DND-41 (cell line): ENCODE results near the gene RALGPS1.

Experiments
- ATAC-seq: fragments of 200-7000 bp; cut with Tn5 transposase; 3 replicates; pipeline ENCODE4 v1.9.1; 2021; ENCODE audit warnings: low read depth; ENCODE audit not compliant: insufficient read depth
- DNase-seq: peaks from one replicate; pipeline ENCODE4 v3.0.0-alpha.2; 2020
- H2AFZ ChIP-seq: 2 replicates; pipeline ENCODE4 v1.6.0; 2012; ENCODE audit warnings: low read depth, low read length
- H3K27ac ChIP-seq: 2 replicates; pipeline ENCODE4 v1.5.1; 2012; ENCODE audit warnings: low read length, inconsistent platforms
- H3K27me3 ChIP-seq: fragments of 200-600 bp; sonication (generic); 2 replicates; pipeline ENCODE4 v1.6.0; 2012; ENCODE audit warnings: low read length, mild to moderate bottlenecking, inconsistent platforms; ENCODE audit not compliant: insufficient read depth, poor library complexity
- H3K36me3 ChIP-seq: 2 replicates; pipeline ENCODE4 v1.5.1; 2012; ENCODE audit warnings: low read length, inconsistent platforms; ENCODE audit not compliant: insufficient read depth
- H3K4me1 ChIP-seq: 2 replicates; pipeline ENCODE4 v1.5.1; 2012; ENCODE audit warnings: mild to moderate bottlenecking, low read length; ENCODE audit not compliant: insufficient read depth
- H3K4me2 ChIP-seq: 2 replicates; pipeline ENCODE4 v1.6.0; 2012; ENCODE audit warnings: mild to moderate bottlenecking, moderate library complexity, low read length, inconsistent platforms; ENCODE audit not compliant: insufficient read depth
- H3K4me3 ChIP-seq, 2 experiments: fragments of 200-600 bp in 1 of 2; shearing (Covaris generic) in 1 of 2; 2 replicates each; pipeline ENCODE4 v1.5.1; 2012 to 2016; ENCODE audit warnings: inconsistent platforms in 2 of 2, low read length in 2 of 2, mild to moderate bottlenecking in 2 of 2, low read depth in 1 of 2, moderate library complexity in 1 of 2
- H3K79me2 ChIP-seq: 2 replicates; pipeline ENCODE4 v1.6.0; 2012; ENCODE audit warnings: low read length, inconsistent platforms; ENCODE audit not compliant: insufficient read depth
- H3K9ac ChIP-seq: 2 replicates; pipeline ENCODE4 v1.6.0; 2012; ENCODE audit warnings: low read depth, mild to moderate bottlenecking, inconsistent platforms, low read length, moderate library complexity
- H3K9me3 ChIP-seq: 2 replicates; pipeline ENCODE4 v1.5.1; 2012; ENCODE audit warnings: low read length, moderate library complexity, mild to moderate bottlenecking, inconsistent platforms; ENCODE audit not compliant: insufficient read depth, severe bottlenecking
- H4K20me1 ChIP-seq: 2 replicates; pipeline ENCODE4 v1.6.0; 2012; ENCODE audit warnings: low read length; ENCODE audit not compliant: insufficient read depth
- EZH2 ChIP-seq: IDR thresholded peaks from 3 replicates; pipeline ENCODE4 v1.6.1; 2012; ENCODE audit warnings: borderline replicate concordance, low read depth, mild to moderate bottlenecking, moderate library complexity, low read length, inconsistent platforms; ENCODE audit not compliant: severe bottlenecking
- TF ChIP-seq, protein P1 (sequence below): IDR thresholded peaks from 2 replicates; pipeline ENCODE4 v1.5.1; 2012; ENCODE audit warnings: borderline replicate concordance, low read length, moderate library complexity, mild to moderate bottlenecking; ENCODE audit not compliant: poor library complexity, severe bottlenecking; ENCODE audit errors: extremely low read depth

RALGPS1 gene

GRCh38 chr9:126916909-126917308 lies 2.3 kb downstream of the RALGPS1 start:
- no peak for DNase-seq
- no peak for ATAC-seq

DNA sequence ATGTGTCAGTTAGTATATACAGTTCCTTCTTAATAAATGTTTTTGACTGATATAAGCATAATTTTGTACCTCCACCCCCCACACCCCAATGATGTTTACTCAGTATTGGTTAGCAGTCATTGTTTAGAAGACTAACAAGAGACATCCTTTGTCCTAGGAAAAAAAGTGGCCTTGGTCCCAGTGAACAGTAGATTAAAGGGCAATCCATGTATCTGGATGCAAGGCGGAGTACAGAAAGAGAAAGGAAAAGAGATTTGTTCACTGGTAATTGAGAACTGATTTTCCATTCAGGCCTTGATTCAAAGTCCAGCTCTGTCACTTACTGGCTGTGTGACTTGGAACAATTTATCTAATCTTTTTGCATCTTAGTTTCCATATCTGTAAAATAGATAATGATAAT lies 4.6 kb downstream of the RALGPS1 start:
- no peaks in the 10 kb centered on the region for H3K79me2 ChIP-seq
- H3K27ac ChIP-seq, result no peak overlapping the region
- no peak for TF ChIP-seq EZH2
- TF ChIP-seq, protein P1, sequence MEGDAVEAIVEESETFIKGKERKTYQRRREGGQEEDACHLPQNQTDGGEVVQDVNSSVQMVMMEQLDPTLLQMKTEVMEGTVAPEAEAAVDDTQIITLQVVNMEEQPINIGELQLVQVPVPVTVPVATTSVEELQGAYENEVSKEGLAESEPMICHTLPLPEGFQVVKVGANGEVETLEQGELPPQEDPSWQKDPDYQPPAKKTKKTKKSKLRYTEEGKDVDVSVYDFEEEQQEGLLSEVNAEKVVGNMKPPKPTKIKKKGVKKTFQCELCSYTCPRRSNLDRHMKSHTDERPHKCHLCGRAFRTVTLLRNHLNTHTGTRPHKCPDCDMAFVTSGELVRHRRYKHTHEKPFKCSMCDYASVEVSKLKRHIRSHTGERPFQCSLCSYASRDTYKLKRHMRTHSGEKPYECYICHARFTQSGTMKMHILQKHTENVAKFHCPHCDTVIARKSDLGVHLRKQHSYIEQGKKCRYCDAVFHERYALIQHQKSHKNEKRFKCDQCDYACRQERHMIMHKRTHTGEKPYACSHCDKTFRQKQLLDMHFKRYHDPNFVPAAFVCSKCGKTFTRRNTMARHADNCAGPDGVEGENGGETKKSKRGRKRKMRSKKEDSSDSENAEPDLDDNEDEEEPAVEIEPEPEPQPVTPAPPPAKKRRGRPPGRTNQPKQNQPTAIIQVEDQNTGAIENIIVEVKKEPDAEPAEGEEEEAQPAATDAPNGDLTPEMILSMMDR, result no peak
- no peaks in the 10 kb centered on the region for H3K36me3 ChIP-seq
- no peak for DNase-seq
- H3K9ac ChIP-seq, result no peak overlapping the region
- H3K4me1 ChIP-seq, result no peaks in the 10 kb centered on the region
- H3K9me3 ChIP-seq, result no peaks in the 10 kb centered on the region
- H3K27me3 ChIP-seq, result peaks cover 35% of the 10 kb centered on the region
- ATAC-seq, result no peak
- no peaks in the 10 kb centered on the region for H4K20me1 ChIP-seq
- no peak overlapping the region for H3K4me3 ChIP-seq
- no peak overlapping the region for H3K4me2 ChIP-seq
- no peak overlapping the region for H2AFZ ChIP-seq

More at GRCh38 chr9:126916909-126917308, 2.3 kb downstream of the RALGPS1 start:
- no peak overlapping the region for H3K4me3 ChIP-seq
- H3K79me2 ChIP-seq, result no peaks in the 10 kb centered on the region
- H3K9me3 ChIP-seq, result no peaks in the 10 kb centered on the region
- H4K20me1 ChIP-seq, result no peaks in the 10 kb centered on the region
- TF ChIP-seq EZH2, result no peak
- TF ChIP-seq, protein P1, result peak; percentile 17
- H2AFZ ChIP-seq, result no peak overlapping the region
- no peak overlapping the region for H3K9ac ChIP-seq
- H3K27ac ChIP-seq, result no peak overlapping the region
- no peak overlapping the region for H3K4me2 ChIP-seq
- peaks cover 27% of the 10 kb centered on the region for H3K27me3 ChIP-seq
- no peaks in the 10 kb centered on the region for H3K36me3 ChIP-seq
- no peaks in the 10 kb centered on the region for H3K4me1 ChIP-seq

DNA sequence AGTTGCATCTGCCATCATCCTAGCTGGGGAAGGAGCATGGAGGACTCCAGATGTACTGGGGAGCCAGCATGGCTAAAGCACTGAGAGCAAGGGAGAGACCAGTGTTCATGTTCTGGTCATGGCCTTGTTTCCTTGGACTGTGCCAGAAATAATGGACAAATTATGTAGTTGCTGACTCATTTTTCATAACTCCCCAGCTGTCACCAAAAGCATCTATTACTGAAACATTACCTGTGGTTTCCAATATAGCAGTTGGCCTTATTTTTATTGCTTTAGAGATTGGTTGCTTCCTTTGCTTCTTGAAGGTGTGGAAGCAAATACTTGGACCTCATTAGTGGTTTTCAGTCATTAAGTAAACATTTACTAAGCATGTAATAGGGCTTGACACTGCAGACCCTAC lies 11.3 kb downstream of the RALGPS1 start:
- Histone ChIP-seq H4K20me1 (no peaks in the 10 kb centered on the region; the same call in 1 of the 2 replicates), H3K27ac (no peak overlapping the region), H3K9me3 (no peaks in the 10 kb centered on the region), H3K27me3 (peaks cover 20% of the 10 kb centered on the region), H3K4me1 (no peaks in the 10 kb centered on the region), H3K36me3 (no peaks in the 10 kb centered on the region), H3K9ac (no peak overlapping the region), H3K4me3 (no peak overlapping the region), H2AFZ (no peak overlapping the region), H3K4me2 (no peak overlapping the region), H3K79me2 (no peaks in the 10 kb centered on the region)
- TF ChIP-seq, protein P1, result no peak
- no peak for TF ChIP-seq EZH2
- no peak for DNase-seq
- ATAC-seq, result no peak

GRCh38 chr9:126926364-126926763 lies 11.8 kb downstream of the RALGPS1 start:
- Histone ChIP-seq H4K20me1 (no peaks in the 10 kb centered on the region; the same call in 1 of the 2 replicates), H3K9me3 (no peaks in the 10 kb centered on the region), H3K27ac (no peak overlapping the region), H3K27me3 (peaks cover 19% of the 10 kb centered on the region), H3K9ac (no peak overlapping the region), H3K36me3 (no peaks in the 10 kb centered on the region), H3K4me3 (no peak overlapping the region), H2AFZ (no peak overlapping the region), H3K79me2 (no peaks in the 10 kb centered on the region), H3K4me2 (no peak overlapping the region), H3K4me1 (no peaks in the 10 kb centered on the region)
- DNase-seq, result no peak
- ATAC-seq, result no peak
- TF ChIP-seq EZH2, result no peak
